WTC11 (cell line): Measurements from ENCODE around the gene EVC. TPM values are rescaled to one million over a fixed set of nuclear protein-coding genes. Genes with fewer than 3 reads are reported as not detected.

Experiments
- ATAC-seq: fragments of 200-7000 bp; cut with Tn5 transposase; 2 replicates; pipeline ENCODE4 v1.10.0; 2021; ENCODE audit warnings: mild to moderate bottlenecking, moderate library complexity
- CTCF ChIA-PET: fragments of 300-600 bp; sonication (Branson Sonifier 250); formaldehyde crosslinking; loops from one replicate; lab custom pipeline; 2021; ENCODE audit warnings: antibody characterized with exemption; lab: Charles Lee
- POLR2A ChIA-PET: fragments of 350-600 bp; sonication (Branson Sonifier 250); formaldehyde crosslinking; loops from one replicate; lab custom pipeline; 2021; ENCODE audit warnings: antibody characterized with exemption; lab: Charles Lee
- DNase-seq: peaks from one replicate; pipeline ENCODE4 v3.0.0; 2021; ENCODE audit warnings: low spot score
- H3K27ac Mint-ChIP-seq: 2 replicates; pipeline ENCODE4 v1.8.0; 2021; ENCODE audit warnings: mixed read lengths
- H3K27me3 Mint-ChIP-seq: 2 replicates; pipeline ENCODE4 v1.8.0; 2021; ENCODE audit warnings: low read depth, mild to moderate bottlenecking, moderate library complexity, mixed read lengths
- H3K36me3 Mint-ChIP-seq: 2 replicates; pipeline ENCODE4 v1.8.0; 2021; ENCODE audit warnings: mixed read lengths
- H3K4me1 Mint-ChIP-seq: 2 replicates; pipeline ENCODE4 v1.8.0; 2022; ENCODE audit warnings: mixed read lengths
- H3K4me3 Mint-ChIP-seq: 2 replicates; pipeline ENCODE4 v1.8.0; 2021; ENCODE audit warnings: mild to moderate bottlenecking, moderate library complexity, mixed read lengths
- H3K9me3 Mint-ChIP-seq: 2 replicates; pipeline ENCODE4 v1.8.0; 2021; ENCODE audit warnings: mixed read lengths
- AFF4 ChIP-seq: sonication (generic); formaldehyde crosslinking; IDR thresholded peaks from 2 replicates; pipeline ENCODE4 v1.8.1; 2023; ENCODE audit warnings: mild to moderate bottlenecking, missing genetic modification reagents, borderline replicate concordance
- ATF1 ChIP-seq: sonication (generic); formaldehyde crosslinking; IDR thresholded peaks from 2 replicates; pipeline ENCODE4 v1.8.1; 2023; ENCODE audit warnings: mild to moderate bottlenecking, moderate library complexity, missing genetic modification reagents
- ATF6 ChIP-seq: sonication (generic); formaldehyde crosslinking; IDR thresholded peaks from 2 replicates; pipeline ENCODE4 v1.8.1; 2023; ENCODE audit warnings: mild to moderate bottlenecking, missing genetic modification reagents
- EMX1 ChIP-seq: fragments of 250-450 bp; sonication (Bioruptor Pico); IDR thresholded peaks from 2 replicates; pipeline ENCODE4 v1.8.0; 2021; ENCODE audit warnings: mild to moderate bottlenecking
- FOXP4 ChIP-seq: sonication (generic); formaldehyde crosslinking; IDR thresholded peaks from 2 replicates; pipeline ENCODE4 v1.8.0; 2022; ENCODE audit warnings: mild to moderate bottlenecking, missing genetic modification reagents
- JUN ChIP-seq: sonication (generic); formaldehyde crosslinking; IDR thresholded peaks from 2 replicates; pipeline ENCODE4 v1.8.0; 2023; ENCODE audit warnings: mild to moderate bottlenecking, missing genetic modification reagents
- MLX ChIP-seq: sonication (generic); formaldehyde crosslinking; IDR thresholded peaks from 2 replicates; pipeline ENCODE4 v1.8.1; 2023; ENCODE audit warnings: mild to moderate bottlenecking, missing genetic modification reagents, moderate library complexity
- NFE2L1 ChIP-seq: sonication (generic); formaldehyde crosslinking; IDR thresholded peaks from 2 replicates; pipeline ENCODE4 v1.8.1; 2023; ENCODE audit warnings: missing genetic modification reagents
- NFYB ChIP-seq: sonication (generic); formaldehyde crosslinking; conservative IDR thresholded peaks from 2 replicates; pipeline ENCODE4 v1.8.0; 2022; ENCODE audit warnings: low read depth, missing genetic modification reagents
- TCF7 ChIP-seq: sonication (generic); formaldehyde crosslinking; IDR thresholded peaks from 2 replicates; pipeline ENCODE4 v1.8.0; 2022; ENCODE audit warnings: mild to moderate bottlenecking, low read depth, missing genetic modification reagents, moderate library complexity
- ZMAT4 ChIP-seq: fragments of 250-450 bp; sonication (Bioruptor Pico); IDR thresholded peaks from 2 replicates; pipeline ENCODE4 v1.9.0; 2021; ENCODE audit warnings: mild to moderate bottlenecking
- ZNF138 ChIP-seq: sonication (generic); formaldehyde crosslinking; conservative IDR thresholded peaks from 2 replicates; pipeline ENCODE4 v1.8.1; 2022; ENCODE audit warnings: mild to moderate bottlenecking, moderate library complexity, missing genetic modification reagents
- ZNF317 ChIP-seq: sonication (generic); formaldehyde crosslinking; IDR thresholded peaks from 2 replicates; pipeline ENCODE4 v1.8.1; 2023; ENCODE audit warnings: low read depth, mild to moderate bottlenecking, moderate library complexity, missing genetic modification reagents, borderline replicate concordance
- total RNA-seq: library from RNA; stranded (reverse); gene quantifications from 3 replicates; pipeline ENCODE4 v1.2.3, GENCODE V29; 2021
- TF ChIP-seq, protein P1 (sequence below): sonication (generic); formaldehyde crosslinking; IDR thresholded peaks from 2 replicates; pipeline ENCODE4 v1.8.0; 2022; ENCODE audit warnings: missing genetic modification reagents

The EVC gene
- total RNA-seq, 1 experiment from 2014 or later = 12.5 TPM

GRCh38 chr4:5720980-5721379 lies 10.0 kb downstream of the EVC start:
- Mint-ChIP-seq H3K27ac (no peak overlapping the region), H3K9me3 (no peaks in the 10 kb centered on the region), H3K36me3 (peaks cover 18% of the 10 kb centered on the region), H3K4me1 (peaks cover 5% of the 10 kb centered on the region), H3K4me3 (no peak overlapping the region), H3K27me3 (no peaks in the 10 kb centered on the region)
- TF ChIP-seq FOXP4 = no peak
- TF ChIP-seq ZMAT4 (CRISPR knock-in tag) = no peak
- TF ChIP-seq ATF6 = no peak
- TF ChIP-seq ZNF317 = no peak
- TF ChIP-seq ZNF138 (CRISPR knock-in tag) = no peak
- TF ChIP-seq AFF4 (CRISPR knock-in tag) = no peak
- no peak for TF ChIP-seq MLX (CRISPR knock-in tag)
- TF ChIP-seq EMX1 (CRISPR knock-in tag) = no peak
- no peak for TF ChIP-seq NFE2L1 (CRISPR knock-in tag)
- TF ChIP-seq ATF1 (CRISPR knock-in tag) = no peak
- no peak for TF ChIP-seq NFYB (CRISPR knock-in tag)
- no peak for TF ChIP-seq TCF7
- TF ChIP-seq, protein P1, sequence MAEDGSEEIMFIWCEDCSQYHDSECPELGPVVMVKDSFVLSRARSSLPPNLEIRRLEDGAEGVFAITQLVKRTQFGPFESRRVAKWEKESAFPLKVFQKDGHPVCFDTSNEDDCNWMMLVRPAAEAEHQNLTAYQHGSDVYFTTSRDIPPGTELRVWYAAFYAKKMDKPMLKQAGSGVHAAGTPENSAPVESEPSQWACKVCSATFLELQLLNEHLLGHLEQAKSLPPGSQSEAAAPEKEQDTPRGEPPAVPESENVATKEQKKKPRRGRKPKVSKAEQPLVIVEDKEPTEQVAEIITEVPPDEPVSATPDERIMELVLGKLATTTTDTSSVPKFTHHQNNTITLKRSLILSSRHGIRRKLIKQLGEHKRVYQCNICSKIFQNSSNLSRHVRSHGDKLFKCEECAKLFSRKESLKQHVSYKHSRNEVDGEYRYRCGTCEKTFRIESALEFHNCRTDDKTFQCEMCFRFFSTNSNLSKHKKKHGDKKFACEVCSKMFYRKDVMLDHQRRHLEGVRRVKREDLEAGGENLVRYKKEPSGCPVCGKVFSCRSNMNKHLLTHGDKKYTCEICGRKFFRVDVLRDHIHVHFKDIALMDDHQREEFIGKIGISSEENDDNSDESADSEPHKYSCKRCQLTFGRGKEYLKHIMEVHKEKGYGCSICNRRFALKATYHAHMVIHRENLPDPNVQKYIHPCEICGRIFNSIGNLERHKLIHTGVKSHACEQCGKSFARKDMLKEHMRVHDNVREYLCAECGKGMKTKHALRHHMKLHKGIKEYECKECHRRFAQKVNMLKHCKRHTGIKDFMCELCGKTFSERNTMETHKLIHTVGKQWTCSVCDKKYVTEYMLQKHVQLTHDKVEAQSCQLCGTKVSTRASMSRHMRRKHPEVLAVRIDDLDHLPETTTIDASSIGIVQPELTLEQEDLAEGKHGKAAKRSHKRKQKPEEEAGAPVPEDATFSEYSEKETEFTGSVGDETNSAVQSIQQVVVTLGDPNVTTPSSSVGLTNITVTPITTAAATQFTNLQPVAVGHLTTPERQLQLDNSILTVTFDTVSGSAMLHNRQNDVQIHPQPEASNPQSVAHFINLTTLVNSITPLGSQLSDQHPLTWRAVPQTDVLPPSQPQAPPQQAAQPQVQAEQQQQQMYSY (CRISPR knock-in tag) = no peak
- no peak for TF ChIP-seq JUN (CRISPR knock-in tag)
- ATAC-seq = no peak
- ChIA-PET POLR2A (no interaction called here), CTCF (no interaction called here)
- no peak for DNase-seq
